ENCODE measurements around the gene TRAPPC13.
A peak's percentile ranks its signal among the peaks of the same experiment; 100 is the strongest.
"Not testable (repeated sequence)": the region's sequence is repeated elsewhere in the genome, so short reads cannot be mapped to it uniquely, and the experiment has no call there.

The TRAPPC13 gene, protein sequence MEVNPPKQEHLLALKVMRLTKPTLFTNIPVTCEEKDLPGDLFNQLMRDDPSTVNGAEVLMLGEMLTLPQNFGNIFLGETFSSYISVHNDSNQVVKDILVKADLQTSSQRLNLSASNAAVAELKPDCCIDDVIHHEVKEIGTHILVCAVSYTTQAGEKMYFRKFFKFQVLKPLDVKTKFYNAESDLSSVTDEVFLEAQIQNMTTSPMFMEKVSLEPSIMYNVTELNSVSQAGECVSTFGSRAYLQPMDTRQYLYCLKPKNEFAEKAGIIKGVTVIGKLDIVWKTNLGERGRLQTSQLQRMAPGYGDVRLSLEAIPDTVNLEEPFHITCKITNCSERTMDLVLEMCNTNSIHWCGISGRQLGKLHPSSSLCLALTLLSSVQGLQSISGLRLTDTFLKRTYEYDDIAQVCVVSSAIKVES

DNA sequence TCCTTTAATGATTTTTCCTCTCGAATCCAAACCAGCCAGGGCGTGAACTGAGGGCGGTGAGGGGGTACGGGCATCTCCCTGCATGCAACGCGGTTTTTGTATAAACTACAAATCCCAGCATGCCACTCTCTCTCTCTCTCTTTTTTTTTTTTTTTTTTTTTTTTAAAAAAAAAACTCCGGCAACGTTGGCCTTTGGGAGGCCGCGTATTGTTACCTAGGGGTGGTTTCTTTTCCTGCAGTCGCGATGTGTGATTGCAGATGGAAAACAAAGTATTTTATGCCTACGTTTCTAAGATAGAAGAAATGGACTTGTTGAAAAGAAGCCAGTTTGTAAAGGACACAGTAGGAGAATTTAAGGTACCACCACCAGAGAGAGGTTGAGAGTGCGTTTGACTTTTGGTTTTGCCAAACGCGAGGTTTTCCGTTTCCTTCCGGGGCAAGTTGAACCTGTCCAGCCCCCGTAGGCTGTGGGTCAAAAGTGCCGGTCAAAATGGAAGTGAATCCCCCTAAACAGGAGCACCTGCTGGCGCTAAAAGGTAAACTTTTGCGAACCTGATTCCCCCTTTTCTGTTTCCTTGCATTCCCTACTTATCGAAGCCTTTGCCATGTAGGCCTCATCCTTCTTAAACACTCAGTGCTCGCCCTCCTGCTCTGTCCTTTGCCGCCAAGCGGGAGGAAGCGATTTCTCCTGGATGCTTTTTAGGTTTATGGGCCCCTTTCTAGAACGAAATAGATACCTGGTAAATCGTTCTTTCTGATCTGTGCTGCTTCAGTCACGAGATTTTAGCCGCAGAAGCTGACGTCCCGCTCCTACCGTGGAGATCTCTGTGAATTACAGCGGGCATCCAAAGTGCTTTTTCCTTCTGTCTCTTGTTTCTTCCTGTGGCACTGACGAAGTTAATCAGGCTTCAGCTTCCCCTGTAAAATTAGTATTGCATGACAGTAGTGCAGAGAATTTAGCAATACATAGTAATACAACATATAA is at the start of gene TRAPPC13, which contains the start of gene SHLD3:
Gene TRAPPC13, plus strand, starts transcription at position 457 of the 985 bp plus-strand sequence. Its CDS starts 34 bp downstream, at position 491.
Gene SHLD3, plus strand, starts transcription at position 457 of the 985 bp plus-strand sequence. CDS start 4,561 bp downstream, outside the sequence.
- DNase-seq (ENCODE audit: low read depth): peak; percentile 88

DNA sequence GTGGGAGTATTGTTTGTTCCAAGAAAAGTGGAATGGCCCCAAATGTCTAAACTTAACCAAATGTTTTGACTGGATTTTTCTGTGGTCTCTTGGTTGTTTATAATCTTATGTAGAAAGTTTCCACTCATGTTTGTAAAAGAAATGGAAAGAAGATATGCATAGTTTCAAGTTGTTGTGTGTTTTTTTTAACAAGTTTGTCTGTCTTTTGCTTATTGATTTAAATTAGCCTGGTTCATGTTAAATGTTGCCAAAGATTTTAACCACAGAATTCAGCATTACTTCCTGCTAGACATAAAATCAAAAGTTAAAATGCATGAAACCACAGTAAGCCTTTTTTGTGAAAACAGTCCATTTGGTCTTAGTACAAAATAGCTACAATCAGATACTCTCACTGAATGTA is 47.7 kb upstream of the TRAPPC13 start:
- no peak for DNase-seq (ENCODE audit: low read depth)

DNA sequence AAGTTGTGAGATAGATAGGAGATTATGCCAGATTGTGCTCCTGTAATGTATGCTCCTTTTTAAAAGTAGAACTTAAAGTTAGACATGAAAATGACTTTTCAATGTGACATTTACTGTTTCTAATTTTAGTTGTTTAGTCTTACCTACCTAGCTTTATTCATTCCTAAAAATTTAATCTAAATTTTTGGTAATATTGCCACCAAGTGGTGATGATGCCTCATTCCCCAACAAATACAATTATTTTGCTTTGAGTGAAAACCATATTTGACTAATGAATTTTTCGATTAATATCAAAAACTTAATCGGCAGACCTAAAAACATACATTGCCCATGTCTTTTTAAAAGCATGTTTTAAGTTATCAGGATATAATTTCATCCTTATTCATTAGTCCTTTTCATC is 36.1 kb upstream of the TRAPPC13 start:
- DNase-seq (ENCODE audit: low read depth): no peak

DNA sequence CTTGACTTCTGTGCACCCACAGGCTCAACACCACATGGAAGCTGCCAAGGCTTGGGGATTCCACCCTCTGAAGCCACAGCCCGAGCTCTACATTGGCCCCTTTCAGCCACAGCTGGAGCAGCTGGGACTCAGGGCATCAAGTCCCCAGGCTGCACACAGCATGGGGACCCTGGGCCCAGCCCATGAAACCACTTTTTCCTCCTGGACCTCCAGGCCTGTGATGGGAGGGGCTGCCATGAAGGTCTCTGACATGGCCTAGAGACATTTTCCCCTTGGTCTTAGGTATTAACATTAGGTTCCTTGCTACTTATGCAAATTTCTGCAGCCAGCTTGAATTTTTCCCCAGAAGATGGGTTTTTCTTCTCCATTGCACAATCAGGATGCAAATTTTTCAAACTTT is 23.1 kb upstream of the TRAPPC13 start:
- DNase-seq (ENCODE audit: low read depth): not testable (repeated sequence)

DNA sequence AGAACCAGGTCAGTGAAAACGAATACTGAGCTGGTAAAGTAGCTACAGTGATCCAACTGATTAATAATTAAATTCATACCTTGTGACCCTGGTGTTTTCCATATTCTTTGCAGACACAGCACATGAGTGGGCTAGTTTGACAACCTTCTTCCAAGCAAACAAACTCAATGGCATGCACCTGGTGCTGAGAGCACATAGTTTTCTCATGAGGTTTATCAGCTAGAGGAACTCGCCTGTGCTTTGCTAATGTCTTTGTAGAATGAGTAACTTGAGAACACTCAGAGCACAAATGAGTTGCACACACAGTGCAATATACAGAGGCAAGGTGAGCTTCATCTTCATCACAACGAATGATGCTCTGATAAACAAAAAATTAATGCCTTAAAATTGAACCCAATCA is 13.3 kb upstream of the TRAPPC13 start:
- no peak for DNase-seq (ENCODE audit: low read depth)

DNA sequence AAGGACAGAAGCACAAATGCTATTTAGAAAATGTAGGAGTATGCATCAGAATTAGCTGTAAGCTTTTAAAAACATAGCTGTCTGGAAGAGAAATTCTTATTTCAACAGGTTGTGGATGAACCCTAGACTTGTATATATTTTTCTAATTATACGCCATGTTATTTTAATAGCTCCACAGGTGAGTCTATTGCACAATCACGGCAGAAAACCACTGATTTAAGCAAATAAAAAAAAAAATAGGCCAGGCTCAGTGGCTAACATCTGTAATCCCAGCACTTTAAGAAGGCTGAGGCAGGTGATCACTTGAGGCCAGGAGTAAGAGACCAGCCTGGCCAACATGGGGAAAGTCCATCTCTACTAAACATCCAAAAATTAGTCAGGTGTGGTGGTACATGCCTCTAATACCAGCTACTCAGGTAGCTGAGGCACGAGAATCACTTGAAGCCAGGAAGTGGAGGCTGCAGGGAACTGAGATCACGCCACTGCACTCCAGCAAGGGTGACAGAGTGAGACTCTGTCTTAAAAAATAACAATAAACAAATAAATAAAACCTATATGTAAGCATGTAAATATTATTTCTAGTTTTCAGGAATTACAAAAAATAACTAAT is 12.4 kb upstream of the TRAPPC13 start:
- DNase-seq (ENCODE audit: low read depth): no peak

DNA sequence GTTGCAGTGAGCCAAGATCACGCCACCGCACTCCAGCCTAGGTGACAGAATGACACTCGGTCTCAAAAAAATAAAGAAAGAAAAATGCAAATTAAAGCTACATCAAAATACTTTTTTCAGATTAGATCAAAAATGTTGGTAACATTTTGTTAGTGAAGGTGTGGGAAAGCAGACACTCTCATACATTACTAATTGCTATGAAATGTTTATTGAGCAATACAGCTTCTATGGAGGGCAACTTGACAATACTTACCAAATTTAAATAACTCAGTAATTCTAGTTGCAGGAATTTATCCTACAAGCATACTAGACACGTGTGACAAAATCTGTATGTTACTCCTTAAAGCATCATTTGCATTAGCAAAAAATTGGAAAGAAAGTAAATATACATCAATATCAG is 4.8 kb upstream of the TRAPPC13 start:
- no peak for DNase-seq (ENCODE audit: low read depth)

DNA sequence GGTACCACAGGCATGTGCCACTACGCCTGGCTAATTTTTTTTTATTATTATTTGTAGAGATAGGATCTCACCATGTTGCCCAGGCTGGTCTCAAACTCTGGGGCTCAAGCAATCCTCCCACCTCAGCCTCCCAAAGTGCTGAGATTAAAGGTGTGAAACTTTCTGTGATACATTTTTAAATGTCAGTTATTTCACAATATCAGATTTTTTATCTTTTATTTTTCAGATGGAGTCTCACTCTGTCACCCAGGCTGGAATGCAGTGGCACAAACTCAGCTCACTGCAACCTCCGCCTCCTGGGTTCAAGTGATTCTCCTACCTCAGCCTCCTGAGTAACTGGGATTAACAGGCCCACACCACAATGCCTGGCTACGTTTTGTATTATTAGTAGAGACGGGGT is 2.9 kb upstream of the TRAPPC13 start:
- not testable (repeated sequence) for DNase-seq (ENCODE audit: low read depth)

DNA sequence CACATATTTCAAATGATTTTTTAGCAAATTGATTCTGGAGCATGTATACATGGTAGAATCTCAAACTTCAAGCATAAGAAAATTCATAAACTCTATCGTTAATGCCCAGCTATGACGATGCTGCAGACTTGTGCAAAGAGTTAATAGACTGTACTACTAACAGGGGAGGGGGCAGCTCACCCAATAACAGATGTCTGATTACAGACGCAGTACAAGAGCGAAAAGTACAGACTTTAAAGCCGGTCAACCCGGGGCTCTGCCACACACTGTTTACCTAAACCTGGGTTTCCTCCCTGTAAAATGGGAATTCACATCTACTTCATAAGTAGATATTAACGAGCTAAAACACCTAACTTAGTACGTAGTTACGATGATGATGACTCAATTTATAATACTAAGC is 1.3 kb upstream of the TRAPPC13 start:
- no peak for DNase-seq (ENCODE audit: low read depth)

DNA sequence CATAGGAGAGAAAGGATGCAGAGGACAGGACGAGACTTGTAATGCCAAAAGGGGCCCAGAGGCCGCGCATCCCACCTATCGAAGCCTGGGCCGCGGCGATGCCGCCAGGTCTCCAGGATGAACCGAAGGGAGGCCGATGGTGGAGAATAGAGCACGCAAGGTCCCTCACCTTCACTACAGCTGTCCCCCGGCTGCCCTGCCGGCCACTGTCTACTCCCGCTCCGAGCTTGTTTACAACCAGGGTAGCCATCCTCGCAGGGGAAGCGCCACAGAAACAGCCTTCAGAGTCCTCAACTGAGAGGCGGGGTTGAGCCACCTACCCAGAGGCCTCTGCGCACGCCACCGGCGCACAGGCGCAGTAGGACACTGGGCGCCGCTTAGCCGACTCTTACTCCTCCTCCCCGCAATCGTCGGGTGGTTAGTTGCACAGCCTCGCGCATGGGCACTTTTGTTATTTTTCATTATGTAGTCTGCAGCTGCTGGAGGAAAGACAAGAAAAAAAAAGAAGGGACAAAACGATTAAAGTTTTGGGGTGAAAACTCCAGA is 729 bp upstream of the TRAPPC13 start, which contains the start of gene TRIM23:
Gene TRIM23, minus strand, starts transcription at position 309 of the 546 bp plus-strand sequence. Its CDS starts 59 bp downstream, at position 250.
- peak; percentile 25 for DNase-seq (ENCODE audit: low read depth)

DNA sequence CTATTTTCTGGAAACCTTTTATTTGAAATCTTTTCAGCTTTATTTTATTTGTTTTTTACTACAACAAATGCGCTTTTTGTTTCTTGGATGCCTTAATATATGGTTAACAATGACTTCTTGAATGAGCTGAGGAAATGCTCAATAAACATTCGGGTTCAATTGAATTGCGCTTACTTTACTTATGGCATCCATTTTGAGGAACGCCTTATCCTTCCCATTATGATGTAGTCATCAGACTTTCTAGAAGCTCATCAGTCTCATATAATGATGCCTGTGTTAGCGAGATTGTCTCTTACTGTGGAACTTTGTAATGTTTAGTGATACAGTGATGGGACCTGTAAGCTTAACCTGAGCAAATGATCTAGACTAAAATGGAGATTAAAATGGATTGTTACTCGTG is 916 bp downstream of the TRAPPC13 start:
- DNase-seq (ENCODE audit: low read depth): no peak

DNA sequence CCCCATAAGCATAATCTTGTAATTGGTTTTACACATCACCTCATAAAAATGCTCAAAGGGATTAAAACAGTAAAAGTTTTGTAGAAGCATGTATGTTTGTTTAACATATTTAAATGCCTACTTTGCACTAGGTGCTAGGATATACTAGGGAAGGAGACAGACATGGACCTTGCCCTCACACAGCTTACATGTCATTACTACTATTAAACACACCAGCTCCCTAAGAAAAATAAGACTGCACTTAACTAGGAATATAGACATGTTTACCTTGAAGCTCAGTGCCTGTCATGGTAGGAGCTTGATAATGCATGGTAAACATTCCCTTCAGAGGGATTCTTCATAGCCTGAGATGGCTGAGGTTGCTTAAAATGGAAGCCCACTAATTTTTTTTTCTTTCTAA is 6.2 kb downstream of the TRAPPC13 start:
- no peak for DNase-seq (ENCODE audit: low read depth)

DNA sequence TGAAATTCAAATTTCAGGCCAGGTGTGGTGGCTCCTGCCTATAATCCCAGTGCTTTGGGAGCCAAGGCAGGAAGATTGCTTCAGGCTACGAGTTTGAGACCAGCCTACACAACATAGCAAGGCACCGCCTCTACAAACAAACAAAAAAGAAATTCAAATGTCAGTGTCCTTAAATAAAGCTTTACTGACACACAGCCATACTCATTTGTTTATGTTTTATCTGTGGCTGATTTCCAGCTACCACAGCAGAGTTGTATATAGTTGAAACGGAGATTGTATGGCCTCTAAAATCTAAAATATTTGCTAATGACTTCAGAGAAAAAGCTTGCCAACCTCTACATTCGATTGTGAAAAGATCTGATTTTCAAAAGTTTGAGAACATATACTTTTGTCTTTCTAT is 15.4 kb downstream of the TRAPPC13 start:
- no peak for DNase-seq (ENCODE audit: low read depth)

DNA sequence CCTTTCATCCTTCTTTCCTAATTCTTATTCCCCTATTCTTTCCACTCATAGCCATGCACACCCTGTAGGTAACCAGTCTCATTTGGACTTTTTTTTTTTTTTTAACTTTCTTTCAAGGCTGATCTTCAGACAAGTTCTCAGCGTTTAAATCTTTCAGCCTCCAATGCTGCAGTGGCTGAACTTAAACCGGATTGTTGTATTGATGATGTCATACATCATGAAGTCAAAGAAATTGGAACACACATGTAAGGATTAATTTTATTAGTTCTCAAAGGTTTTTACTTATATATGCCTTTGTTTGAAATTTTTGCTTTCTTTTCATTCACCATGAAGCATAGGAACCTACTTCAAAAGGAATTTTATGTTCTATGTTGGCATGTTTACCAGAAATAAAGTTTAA is 22.1 kb downstream of the TRAPPC13 start:
- DNase-seq (ENCODE audit: low read depth): no peak

DNA sequence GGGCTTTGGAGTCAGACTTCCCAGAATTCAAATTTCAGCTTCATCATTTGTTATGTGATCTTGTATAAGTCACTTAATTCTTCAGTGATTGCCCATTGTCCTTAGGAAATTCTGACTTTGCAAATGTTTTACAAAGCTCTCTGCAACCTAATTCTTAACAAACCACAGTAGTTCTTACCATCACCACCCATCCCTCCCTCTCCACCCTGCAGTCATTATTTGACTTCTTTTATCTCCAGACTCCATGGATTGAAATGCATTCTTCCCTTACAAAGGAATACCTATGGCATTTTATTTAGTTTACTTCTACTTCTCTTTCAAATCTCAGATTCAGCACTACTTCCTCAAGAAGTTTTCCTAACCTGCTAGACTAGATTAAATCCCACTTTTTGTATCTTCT is 23.1 kb downstream of the TRAPPC13 start:
- no peak for DNase-seq (ENCODE audit: low read depth)

DNA sequence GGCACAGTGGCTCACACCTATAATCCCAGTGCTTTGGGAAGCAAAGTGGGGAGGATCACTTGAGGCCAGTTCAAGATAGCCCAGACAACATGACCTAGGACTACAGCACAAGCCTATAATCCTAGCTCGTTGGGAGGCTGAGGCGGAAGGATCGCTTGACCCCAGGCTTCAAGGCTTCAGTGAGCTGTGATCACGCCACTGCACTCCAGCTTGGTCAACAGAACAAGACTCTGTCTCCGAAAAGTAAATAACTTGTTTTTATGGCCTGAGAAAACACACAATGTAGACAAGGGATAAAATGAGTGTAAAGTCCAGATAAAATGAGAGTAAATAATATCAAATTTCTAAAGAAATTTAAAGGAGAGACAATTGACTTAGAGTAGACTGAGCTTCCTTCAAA is 26.3 kb downstream of the TRAPPC13 start:
- no peak for DNase-seq (ENCODE audit: low read depth)

DNA sequence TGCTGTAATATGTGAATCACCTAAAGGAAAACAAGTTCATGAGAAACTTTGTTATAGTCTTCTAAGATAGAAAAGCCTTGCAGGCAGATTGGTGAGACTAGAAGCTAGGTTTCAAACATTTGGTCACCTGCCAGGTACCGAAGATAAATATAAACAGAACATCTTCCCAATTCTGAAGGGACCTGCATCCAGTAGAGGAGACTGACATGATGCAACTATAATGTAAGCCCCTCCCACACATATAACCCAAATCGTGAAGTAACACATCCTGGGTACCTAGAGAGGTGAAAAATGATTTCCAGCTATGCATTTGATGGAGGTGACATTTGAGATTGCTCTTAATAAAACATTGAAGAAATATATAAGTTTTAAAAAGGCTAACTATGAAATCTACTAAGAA is 29.9 kb downstream of the TRAPPC13 start:
- no peak for DNase-seq (ENCODE audit: low read depth)

DNA sequence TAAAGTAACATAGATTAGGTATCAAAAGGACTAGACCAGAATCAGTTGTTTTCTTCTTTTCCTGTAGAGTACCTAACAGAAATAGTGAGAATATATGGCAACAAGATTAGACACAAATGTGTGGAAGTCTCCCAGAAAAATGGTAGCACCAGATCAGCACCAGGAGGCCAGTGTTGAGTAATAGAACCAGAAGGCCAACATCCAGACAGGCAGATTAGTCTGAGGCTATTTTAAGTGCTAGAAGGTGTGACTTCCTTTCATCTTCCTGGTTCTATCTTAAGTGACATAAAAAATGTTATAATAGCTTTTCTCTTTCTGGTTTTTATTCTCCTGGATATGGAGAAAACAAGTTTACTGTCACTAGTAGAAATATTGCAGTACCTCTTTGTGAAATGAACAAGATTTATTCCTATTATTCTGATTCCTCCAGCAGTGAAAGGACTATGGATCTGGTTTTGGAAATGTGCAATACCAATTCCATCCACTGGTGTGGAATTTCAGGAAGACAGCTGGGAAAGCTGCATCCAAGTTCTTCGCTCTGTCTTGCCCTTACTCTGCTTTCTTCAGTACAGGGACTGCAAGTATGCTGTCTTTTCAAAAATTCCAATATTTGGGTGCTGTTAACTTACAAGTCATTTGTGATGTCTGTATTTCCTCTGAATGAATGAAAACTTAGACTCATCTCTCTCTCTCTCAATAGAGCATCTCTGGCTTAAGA is 39.1 kb downstream of the TRAPPC13 start:
- peak; percentile 5 for DNase-seq (ENCODE audit: low read depth)

DNA sequence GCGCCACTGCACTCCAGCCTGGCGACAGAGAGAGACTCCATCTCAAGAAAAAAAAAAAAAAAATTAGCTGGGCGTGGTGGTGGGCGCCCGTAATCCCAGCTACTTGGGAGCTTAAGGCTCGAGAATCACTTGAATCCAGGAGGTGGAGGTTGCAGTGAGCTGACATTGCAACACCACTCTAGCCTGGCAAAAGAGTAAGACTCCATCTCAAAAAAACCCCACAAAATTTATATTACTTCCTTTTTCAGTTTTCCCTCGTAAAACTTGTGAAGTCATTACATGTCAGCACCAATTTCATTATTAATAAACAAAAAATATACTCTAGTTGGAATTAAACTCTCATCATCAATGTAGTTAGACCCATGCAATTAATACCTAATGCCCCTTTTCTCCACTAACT is 43.9 kb downstream of the TRAPPC13 start:
- DNase-seq (ENCODE audit: low read depth): no peak

DNA sequence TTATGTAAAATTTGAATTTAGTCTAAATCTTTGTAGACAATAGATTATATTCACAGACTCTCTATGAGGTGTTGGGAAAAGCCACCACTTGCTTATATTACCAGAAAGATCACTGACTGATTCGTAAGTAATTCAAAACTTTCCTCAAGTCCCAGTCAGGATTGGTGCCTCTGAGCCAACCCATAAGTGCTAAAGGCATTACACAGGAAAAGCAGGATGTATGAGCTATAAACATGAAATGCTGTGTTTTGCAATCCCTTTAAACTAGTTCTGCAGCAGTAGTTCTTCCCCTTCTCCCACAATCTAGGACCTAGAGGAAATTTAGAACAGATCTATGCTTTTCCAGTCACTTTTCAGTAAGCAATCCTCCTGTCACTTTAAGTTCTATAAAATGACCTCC is 48.0 kb downstream of the TRAPPC13 start:
- peak; percentile 64 for DNase-seq (ENCODE audit: low read depth)

DNA sequence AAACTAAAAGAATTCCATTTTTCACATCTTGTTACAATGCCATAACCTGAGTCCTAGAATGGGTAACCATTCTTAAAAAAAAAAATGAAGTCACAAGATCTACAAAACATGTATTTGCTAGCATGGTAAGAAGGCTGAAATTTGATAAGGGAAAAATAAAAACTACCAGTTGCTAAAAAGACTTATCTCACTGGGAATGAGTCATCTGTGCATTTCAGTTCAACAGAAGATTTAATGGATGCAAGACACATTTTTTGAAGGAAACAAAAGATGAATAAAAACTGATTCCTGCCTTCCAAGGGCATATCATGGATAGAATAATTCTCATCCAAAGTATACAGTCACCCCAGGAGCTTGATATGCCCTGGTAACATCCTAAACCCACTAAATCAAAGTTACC is 49.9 kb downstream of the TRAPPC13 start:
- no peak for DNase-seq (ENCODE audit: low read depth)

Data from HS-5 (cell line).